GM12891 (cell line): ENCODE results near the gene FAH.

ENCODE experiments used
- POLR2A ChIP-seq: IDR thresholded peaks from 2 replicates; pipeline ENCODE4 v1.6.1; 2011; ENCODE audit warnings: low read depth, low read length, control low read depth
- TAF1 ChIP-seq: IDR thresholded peaks from 2 replicates; pipeline ENCODE4 v1.6.1; 2011; ENCODE audit warnings: low read depth, low read length, control low read depth

DNA sequence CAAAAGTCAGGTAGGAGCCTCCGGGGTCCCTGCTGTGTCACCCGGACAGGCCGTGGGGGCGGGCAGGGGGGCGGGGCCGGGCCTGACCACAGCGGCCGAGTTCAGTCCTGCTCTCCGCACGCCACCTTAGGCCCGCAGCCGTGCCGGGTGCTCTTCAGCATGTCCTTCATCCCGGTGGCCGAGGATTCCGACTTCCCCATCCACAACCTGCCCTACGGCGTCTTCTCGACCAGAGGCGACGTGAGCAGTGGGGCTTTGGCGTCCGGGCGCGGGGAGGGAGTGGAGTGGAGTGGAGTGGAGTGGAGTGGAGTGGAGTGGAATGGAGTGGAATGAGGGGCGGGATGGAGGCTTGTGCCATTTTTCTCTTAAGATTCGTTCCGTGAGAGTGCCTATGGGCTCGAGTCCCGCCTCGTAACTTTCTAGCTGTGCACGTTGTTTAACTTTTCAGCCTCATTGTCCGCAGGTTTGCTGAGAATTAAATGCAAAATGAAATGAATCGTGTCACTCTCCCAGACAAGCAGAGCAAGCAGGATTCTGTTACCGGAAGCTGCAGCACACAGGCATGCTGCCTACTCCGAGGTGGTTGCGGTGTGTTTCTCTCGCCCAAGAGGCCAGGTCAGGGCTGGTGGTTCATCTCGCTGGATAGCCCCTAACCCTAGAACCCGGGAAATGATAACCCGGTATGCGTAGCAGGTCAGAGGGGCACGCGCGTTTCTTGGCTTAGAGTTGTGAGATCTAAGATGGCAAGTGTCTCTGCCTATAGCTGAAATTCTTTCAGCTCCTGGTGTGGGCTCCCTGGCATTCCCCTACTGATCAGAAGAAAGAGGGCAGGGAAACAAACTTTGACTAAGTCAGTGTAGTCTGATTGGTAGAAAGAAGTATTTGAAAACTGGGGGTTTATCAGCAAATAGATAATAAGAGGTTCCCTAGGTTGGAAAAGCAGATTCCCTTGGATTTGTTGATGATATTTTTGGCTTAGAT is at the start of gene FAH:
- TF ChIP-seq TAF1 (0 out of 2 replicates have a peak, but pooled peaks have one; percentile 30), POLR2A (0 out of 2 replicates have a peak, but pooled peaks have one; percentile 36)
